WTC11 (cell line): ENCODE measurements around the gene FAM76B.

Experiments used
- ZNF121 ChIP-seq: sonication (generic); formaldehyde crosslinking; IDR thresholded peaks from 2 replicates; pipeline ENCODE4 v1.8.0; 2023; ENCODE audit warnings: missing genetic modification reagents
- TF ChIP-seq, protein P1 (sequence below): fragments of 250-450 bp; sonication (Bioruptor Pico); IDR thresholded peaks from 2 replicates; pipeline ENCODE4 v1.9.0; 2021; ENCODE audit warnings: mild to moderate bottlenecking
- TF ChIP-seq, protein P2 (sequence below): fragments of 200-600 bp; IDR thresholded peaks from 2 replicates; pipeline ENCODE4 v1.8.0; 2022; ENCODE audit warnings: antibody characterized with exemption
- TF ChIP-seq, protein P3 (sequence below): sonication (generic); formaldehyde crosslinking; IDR thresholded peaks from 2 replicates; pipeline ENCODE4 v1.8.1; 2023; ENCODE audit warnings: mild to moderate bottlenecking, missing genetic modification reagents, moderate library complexity
- TF ChIP-seq, protein P4 (sequence below): fragments of 250-450 bp; sonication (Bioruptor Pico); conservative IDR thresholded peaks from 2 replicates; pipeline ENCODE4 v1.9.0; 2021; ENCODE audit warnings: mild to moderate bottlenecking

DNA sequence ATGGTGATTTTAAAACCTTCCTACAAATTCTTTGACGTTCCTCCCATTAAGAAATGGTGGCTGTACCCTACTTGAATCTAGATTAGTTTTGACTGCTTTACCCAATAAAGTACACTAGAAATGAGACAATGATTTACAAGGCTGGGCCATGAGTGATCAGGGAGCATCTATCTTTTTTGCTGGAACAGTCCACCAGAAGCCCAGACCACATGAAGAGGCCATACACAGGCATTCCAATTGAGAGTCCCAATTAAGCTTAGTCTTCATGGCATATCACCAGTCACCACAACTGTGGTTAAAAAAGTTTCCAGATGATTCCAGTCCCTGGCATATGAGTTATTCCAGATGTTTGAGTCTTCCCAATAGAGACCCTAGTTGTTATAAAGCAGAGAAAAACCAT is 39.5 kb downstream of the FAM76B start:
- no peak for TF ChIP-seq ZNF121 (CRISPR knock-in tag)
- TF ChIP-seq, protein P1, sequence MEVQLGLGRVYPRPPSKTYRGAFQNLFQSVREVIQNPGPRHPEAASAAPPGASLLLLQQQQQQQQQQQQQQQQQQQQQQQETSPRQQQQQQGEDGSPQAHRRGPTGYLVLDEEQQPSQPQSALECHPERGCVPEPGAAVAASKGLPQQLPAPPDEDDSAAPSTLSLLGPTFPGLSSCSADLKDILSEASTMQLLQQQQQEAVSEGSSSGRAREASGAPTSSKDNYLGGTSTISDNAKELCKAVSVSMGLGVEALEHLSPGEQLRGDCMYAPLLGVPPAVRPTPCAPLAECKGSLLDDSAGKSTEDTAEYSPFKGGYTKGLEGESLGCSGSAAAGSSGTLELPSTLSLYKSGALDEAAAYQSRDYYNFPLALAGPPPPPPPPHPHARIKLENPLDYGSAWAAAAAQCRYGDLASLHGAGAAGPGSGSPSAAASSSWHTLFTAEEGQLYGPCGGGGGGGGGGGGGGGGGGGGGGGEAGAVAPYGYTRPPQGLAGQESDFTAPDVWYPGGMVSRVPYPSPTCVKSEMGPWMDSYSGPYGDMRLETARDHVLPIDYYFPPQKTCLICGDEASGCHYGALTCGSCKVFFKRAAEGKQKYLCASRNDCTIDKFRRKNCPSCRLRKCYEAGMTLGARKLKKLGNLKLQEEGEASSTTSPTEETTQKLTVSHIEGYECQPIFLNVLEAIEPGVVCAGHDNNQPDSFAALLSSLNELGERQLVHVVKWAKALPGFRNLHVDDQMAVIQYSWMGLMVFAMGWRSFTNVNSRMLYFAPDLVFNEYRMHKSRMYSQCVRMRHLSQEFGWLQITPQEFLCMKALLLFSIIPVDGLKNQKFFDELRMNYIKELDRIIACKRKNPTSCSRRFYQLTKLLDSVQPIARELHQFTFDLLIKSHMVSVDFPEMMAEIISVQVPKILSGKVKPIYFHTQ (CRISPR knock-in tag) = no peak
- TF ChIP-seq, protein P2, sequence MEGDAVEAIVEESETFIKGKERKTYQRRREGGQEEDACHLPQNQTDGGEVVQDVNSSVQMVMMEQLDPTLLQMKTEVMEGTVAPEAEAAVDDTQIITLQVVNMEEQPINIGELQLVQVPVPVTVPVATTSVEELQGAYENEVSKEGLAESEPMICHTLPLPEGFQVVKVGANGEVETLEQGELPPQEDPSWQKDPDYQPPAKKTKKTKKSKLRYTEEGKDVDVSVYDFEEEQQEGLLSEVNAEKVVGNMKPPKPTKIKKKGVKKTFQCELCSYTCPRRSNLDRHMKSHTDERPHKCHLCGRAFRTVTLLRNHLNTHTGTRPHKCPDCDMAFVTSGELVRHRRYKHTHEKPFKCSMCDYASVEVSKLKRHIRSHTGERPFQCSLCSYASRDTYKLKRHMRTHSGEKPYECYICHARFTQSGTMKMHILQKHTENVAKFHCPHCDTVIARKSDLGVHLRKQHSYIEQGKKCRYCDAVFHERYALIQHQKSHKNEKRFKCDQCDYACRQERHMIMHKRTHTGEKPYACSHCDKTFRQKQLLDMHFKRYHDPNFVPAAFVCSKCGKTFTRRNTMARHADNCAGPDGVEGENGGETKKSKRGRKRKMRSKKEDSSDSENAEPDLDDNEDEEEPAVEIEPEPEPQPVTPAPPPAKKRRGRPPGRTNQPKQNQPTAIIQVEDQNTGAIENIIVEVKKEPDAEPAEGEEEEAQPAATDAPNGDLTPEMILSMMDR = no peak
- TF ChIP-seq, protein P3, sequence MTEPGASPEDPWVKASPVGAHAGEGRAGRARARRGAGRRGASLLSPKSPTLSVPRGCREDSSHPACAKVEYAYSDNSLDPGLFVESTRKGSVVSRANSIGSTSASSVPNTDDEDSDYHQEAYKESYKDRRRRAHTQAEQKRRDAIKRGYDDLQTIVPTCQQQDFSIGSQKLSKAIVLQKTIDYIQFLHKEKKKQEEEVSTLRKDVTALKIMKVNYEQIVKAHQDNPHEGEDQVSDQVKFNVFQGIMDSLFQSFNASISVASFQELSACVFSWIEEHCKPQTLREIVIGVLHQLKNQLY = no peak
- TF ChIP-seq, protein P4, sequence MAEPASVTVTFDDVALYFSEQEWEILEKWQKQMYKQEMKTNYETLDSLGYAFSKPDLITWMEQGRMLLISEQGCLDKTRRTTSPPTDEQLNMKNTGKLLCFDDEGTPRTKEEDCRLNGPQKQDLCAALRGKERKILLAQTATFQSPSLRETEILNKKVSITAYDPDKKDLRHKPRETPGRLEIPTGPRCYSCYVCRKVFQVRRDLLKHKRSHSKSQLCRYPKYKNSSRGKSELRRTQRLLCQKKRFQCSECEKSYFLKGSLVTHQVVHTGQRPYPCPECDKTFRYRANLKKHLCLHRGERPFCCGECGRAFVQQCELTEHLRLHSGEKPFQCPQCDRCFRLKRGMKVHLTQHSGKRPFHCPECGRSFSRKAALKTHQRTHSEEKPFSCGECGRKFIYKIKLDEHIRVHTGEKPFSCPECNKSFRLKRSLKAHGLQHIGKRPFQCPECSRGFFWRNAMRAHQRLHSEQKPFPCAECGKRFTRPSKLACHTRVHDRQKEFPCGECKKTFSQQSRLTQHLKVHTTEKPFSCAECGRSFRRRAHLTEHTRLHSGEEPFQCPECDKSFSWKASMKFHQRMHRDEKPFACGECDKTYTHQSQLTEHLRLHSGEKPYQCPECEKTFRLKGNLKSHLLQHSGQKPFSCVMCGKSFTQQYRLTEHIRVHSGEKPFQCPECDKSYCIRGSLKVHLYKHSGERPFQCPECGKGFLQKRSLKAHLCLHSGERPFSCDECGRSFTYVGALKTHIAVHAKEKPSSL (CRISPR knock-in tag) = no peak
